Mucosa of rectum (tissue), 2 donors: Measurements from ENCODE around the gene PRR30.
"Not testable (repeated sequence)": the region's sequence is repeated elsewhere in the genome, so short reads cannot be mapped to it uniquely, and the experiment has no call there.

ENCODE experiments used
- H3K27ac ChIP-seq, 2 donors: one replicate each; pipeline ENCODE4 v1.7.0; 2013; ENCODE audit warnings: inconsistent platforms in 2 of 2, low read depth in 2 of 2, low read length in 2 of 2
- H3K27me3 ChIP-seq, 2 donors: one replicate each; pipeline ENCODE4 v1.7.0; 2013; ENCODE audit warnings: low read length in 2 of 2; ENCODE audit not compliant: control insufficient read depth in 2 of 2, insufficient read depth in 2 of 2
- H3K36me3 ChIP-seq, 2 donors: one replicate each; pipeline ENCODE4 v1.7.0; 2013; ENCODE audit warnings: low read length in 2 of 2; ENCODE audit not compliant: control insufficient read depth in 2 of 2, insufficient read depth in 2 of 2
- H3K4me1 ChIP-seq, 2 donors: one replicate each; pipeline ENCODE4 v1.7.0; 2013; ENCODE audit warnings: low read length in 2 of 2, mild to moderate bottlenecking in 1 of 2; ENCODE audit not compliant: control insufficient read depth in 2 of 2, insufficient read depth in 2 of 2
- H3K4me3 ChIP-seq, 2 donors: one replicate each; pipeline ENCODE4 v1.7.0; 2013; ENCODE audit warnings: low read length in 2 of 2
- H3K9ac ChIP-seq, 2 donors: one replicate each; pipeline ENCODE4 v1.7.0; 2013; ENCODE audit warnings: low read length in 2 of 2, low read depth in 1 of 2, mild to moderate bottlenecking in 1 of 2
- H3K9me3 ChIP-seq, 2 donors: one replicate each; pipeline ENCODE4 v1.7.0; 2013; ENCODE audit warnings: low read length in 2 of 2; ENCODE audit not compliant: control insufficient read depth in 2 of 2
- donor health status: healthy.
- donor health status: Normal muscosa, but diverticular disease.

The PRR30 gene

DNA sequence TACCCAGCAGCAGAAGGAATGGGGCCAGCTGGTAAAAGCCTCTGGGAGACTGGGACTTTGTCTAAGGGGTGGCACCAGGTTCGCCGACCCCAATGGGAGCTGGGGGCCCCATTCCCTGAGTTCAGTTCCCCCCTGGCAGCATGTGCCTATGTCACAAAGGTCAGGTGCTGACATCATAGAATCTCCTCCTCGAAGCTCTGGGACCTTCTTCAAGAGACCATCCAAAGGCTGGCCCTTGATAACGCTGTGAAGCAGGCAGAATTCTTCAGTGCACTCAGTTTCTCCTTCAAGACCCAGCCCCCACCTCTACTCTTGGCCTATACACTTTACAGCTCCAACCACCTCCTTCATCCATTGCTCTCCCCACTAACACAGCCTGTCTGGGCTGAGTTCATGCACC is at the start of gene PRR30:
TSS of gene PRR30 (minus strand) at position 101 of the 400 bp plus-strand sequence. CDS start 1,081 bp downstream, outside the sequence.
- no peaks in the 10 kb centered on the region for H3K9me3 ChIP-seq
- no peak within 1 kb of the TSS for H3K4me3 ChIP-seq
- H3K4me1 ChIP-seq: peaks cover 0 to 4% of the 10 kb centered on the region in 2 donors
- no peak within 1 kb of the TSS for H3K9ac ChIP-seq
- H3K27ac ChIP-seq: no peak within 1 kb of the TSS
- no peaks in the 10 kb centered on the region for H3K27me3 ChIP-seq
- H3K36me3 ChIP-seq: no peaks in the 10 kb centered on the region

DNA sequence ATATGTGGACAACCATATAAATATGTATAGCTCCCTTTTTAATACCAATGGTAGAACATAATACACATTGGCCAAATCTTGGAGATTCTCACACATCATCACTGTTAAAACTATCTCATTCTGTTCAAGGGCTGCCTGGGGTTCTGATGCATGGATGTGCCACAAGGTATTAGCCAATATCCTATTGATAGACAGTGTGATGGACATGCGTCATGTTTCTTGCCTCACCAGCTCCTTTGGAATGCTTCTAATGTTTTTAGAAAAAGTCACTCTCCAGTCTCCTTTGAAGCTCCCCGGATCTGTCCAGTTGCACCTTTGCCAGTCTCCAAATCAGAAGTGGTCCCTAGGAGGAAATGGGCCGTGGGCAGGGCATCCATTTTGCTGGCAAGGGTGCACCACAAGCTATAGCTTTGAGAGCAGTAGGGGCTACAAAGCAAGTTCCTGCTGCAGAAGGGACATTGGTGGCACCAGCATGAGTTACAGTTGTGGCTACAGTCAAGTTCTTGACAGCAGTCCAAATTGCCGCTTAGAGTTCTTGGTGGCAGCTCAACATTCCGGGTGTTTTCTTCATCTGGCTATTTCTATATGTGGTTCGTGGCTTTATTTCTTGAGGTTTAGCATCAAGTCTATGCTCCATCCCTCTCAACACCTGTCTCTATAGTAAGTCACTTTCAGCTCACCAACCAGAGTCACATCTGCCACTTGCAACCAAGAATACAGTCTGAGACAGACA is 47.6 kb upstream of the PRR30 start:
- Histone ChIP-seq H3K27ac (peak overlapping the region in 1 of 2 donors; percentile 2), H3K36me3 (no peaks in the 10 kb centered on the region), H3K27me3 (no peaks in the 10 kb centered on the region), H3K9me3 (no peaks in the 10 kb centered on the region), H3K4me1 (peaks cover 2% of the 10 kb centered on the region in 2 donors), H3K9ac (no peak overlapping the region), H3K4me3 (no peak overlapping the region)

DNA sequence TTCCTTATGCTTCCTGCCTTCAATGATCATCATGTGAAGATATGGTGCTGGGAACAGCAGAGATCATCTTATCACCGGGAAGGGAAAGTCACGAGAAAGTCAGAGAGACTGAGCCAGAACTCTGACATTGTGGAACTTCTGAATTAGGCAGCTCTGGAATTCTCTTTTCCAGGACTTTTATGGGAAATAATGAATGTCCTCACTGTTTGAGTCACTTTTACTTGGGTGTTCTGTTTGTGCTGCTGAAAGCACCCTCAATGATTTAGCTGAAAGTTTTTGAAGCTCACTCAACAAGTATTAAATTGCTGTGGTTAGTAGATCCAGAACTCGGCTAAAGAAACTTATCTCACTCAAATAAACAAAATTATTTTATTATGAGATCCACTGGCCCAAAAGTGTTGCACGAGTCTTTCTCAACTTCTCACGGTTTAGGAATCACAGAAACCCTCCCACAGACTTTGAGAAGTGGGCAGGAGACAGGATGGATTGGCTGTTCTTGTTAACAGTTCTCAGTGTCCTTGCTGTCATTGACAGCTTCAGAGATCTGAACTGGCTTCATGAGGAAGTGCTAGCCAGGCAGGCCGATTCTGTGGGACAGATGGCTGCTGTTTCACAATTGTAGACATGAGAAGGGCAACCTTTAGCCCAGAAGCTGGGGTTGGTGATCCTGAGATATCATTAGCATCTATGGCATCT is 46.3 kb upstream of the PRR30 start:
- Histone ChIP-seq H3K36me3 (no peaks in the 10 kb centered on the region), H3K9ac (no peak overlapping the region), H3K27ac (peak overlapping the region; percentile 70 to 73), H3K4me1 (peaks cover 2% of the 10 kb centered on the region in 2 donors), H3K27me3 (no peaks in the 10 kb centered on the region), H3K9me3 (no peaks in the 10 kb centered on the region), H3K4me3 (no peak overlapping the region)

DNA sequence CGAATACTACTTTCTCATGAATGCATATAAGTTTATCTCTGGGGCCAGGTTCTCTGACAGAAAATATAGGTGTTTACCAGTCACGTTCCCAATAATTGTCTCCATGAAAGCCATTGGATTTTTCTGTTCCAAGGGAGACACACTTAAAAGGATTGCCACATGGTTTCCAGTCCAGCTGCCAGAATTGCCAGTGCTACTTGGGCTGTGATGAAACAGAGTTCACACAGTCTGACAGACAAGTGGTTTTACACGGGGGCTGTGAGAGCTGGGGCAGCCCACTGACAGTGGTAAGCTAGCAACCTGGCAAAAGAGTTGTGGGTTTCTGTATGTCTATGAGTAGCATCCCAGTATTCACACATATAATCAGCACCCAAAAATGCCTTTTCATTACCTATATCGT is 44.9 kb upstream of the PRR30 start:
- peak overlapping the region; percentile 52 to 73 for H3K27ac ChIP-seq
- H3K4me1 ChIP-seq: peaks cover 2% of the 10 kb centered on the region in 2 donors

DNA sequence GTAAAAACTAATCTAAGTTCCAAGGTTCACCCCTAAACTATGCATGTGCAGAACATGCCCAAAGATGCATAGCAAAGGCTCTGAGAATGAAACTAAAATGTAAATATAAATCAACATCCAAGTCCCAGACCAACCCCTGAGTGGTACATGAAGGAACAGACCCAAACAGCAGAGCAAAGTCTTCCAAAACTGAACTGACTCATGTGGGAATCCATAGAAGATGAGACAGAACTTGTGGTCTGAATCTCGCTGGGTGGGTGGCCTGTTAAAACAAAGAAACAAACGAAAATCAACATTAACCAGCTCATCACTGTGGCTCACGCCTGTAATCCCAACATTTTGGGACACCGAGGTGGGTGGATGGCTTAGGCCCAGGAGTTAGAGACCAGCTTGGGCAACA is 43.1 kb upstream of the PRR30 start:
- H3K36me3 ChIP-seq: no peaks in the 10 kb centered on the region
- peaks cover 2% of the 10 kb centered on the region in 2 donors for H3K4me1 ChIP-seq
- H3K27ac ChIP-seq: peak overlapping the region in 1 of 2 donors; percentile 30
- H3K9ac ChIP-seq: no peak overlapping the region
- no peaks in the 10 kb centered on the region for H3K9me3 ChIP-seq
- no peaks in the 10 kb centered on the region for H3K27me3 ChIP-seq
- H3K4me3 ChIP-seq: no peak overlapping the region

More for the DNA sequence above, 44.9 kb upstream of the PRR30 start:
- Histone ChIP-seq H3K9me3 (no peaks in the 10 kb centered on the region), H3K36me3 (no peaks in the 10 kb centered on the region), H3K27me3 (no peaks in the 10 kb centered on the region), H3K9ac (no peak overlapping the region), H3K4me3 (no peak overlapping the region)

DNA sequence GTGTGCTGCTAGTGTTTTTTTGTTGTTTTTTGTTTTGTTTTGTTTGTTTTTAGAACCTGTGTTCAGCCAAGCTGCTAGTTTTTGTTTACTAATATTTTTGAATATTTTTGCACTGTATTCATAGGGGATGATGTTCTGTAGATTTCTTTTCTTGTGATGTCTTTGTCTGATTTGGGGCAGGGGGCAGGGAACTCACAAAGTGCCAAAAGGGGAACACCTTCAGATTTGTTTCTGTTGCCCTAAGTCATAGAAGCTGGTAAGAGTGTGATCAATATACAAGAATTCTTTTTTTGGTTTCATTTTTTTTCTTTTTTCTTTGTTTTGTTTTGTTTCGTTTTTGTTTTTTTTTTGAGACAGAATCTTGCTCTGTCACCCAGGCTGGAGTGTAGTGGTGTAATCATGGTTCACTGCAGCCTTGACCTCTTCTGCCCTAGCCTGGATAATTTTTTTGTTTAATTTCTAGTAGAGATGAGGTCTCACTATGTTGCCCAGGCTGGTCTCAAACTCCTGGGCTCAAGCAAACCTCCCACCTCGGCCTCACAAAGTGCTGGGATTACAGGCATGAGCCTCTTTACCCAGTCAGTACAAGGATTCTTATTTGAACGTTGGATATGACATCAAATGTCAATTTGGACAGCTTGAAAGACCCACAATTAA is 40.3 kb upstream of the PRR30 start:
- Histone ChIP-seq H3K4me1 (no peaks in the 10 kb centered on the region), H3K27me3 (no peaks in the 10 kb centered on the region), H3K4me3 (no peak overlapping the region), H3K9ac (no peak overlapping the region), H3K9me3 (no peaks in the 10 kb centered on the region), H3K36me3 (no peaks in the 10 kb centered on the region), H3K27ac (no peak overlapping the region)

DNA sequence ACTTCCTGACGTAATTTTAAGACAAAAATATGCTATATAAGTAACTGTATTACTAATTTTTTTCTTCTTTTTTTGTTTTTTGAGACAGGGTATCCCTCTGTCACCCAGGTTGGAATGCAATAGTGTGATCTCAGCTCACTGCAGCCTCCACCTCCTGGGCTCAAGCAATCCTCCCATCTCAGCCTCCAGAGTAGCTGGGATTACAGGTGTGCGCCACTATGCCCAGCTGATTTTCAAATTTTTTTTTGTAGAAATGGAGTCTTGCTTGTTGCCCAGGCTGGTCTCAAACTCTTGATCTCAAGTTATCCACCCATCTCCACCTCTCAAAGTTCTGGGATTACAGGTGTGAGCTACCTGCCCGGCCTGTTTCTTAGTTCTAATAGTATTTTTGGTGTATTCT is 39.3 kb upstream of the PRR30 start:
- Histone ChIP-seq H3K27me3 (no peaks in the 10 kb centered on the region), H3K9ac (no peak overlapping the region), H3K4me1 (no peaks in the 10 kb centered on the region), H3K36me3 (no peaks in the 10 kb centered on the region), H3K9me3 (no peaks in the 10 kb centered on the region), H3K4me3 (no peak overlapping the region), H3K27ac (no peak overlapping the region)

DNA sequence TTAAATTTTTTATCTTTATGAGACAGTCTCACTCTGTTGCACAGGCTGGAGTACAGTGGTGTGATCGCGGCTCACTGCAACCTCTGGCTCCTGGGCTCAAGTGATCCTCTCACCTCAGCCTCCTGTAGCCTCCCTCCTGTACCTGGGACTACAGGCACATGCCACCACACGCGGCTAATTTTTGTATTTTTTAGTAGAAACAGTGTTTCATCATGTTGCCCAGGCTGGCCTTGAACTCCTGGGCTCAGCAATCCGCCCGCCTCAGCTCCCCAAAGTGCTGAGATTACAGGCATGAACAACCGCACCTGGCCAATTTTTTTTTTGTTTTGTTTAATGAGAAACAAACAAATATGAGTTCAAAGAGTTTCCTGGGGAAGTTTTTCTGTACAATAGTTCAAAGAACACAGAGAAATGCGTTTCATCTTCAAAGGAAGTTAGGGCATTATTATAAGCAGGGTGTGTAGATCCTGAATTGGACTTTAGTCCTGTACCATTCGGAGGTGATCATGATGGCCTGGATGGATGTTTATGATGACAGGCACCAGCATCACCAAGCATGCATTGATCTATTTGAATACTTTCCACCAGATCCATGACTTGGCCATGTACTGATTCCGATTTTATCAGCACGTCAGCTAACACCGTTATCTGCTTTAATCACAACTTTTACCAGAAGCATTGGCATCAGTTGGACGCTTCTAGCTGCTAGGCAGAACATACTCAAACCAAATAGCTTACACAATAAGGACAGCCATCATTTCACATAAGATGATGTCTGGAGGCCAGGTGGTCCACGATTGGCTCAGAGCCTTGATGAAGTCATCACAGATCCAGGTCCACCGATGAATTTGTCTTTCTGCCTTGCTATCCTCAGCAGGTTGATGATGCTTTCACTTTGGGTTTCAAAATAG is 38.5 kb upstream of the PRR30 start:
- Histone ChIP-seq H3K4me1 (no peaks in the 10 kb centered on the region), H3K36me3 (no peaks in the 10 kb centered on the region), H3K9ac (no peak overlapping the region), H3K27ac (no peak overlapping the region), H3K4me3 (no peak overlapping the region), H3K27me3 (no peaks in the 10 kb centered on the region), H3K9me3 (no peaks in the 10 kb centered on the region)

DNA sequence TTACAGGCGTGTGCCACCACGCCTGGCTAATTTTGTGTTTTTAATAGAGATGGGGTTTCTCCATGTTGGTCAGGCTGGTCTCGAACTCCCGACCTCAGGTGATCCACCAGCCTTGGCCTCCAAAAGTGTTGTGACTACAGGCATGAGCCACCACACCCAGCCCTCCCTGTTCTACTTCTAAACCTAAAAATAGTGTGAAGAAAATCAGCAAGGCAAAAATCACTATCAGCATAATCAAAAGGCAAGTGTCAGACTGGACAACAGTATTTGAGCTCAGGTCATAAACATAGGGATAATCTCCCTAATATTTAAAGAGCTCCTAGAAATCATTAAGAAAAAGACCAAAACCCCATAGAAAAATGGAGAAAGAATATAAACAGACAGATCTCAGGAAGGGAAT is 36.6 kb upstream of the PRR30 start:
- H3K36me3 ChIP-seq, H3K27ac ChIP-seq, H3K9me3 ChIP-seq, H3K4me1 ChIP-seq, H3K27me3 ChIP-seq, H3K4me3 ChIP-seq, H3K9ac ChIP-seq: not testable (repeated sequence)
